Measurements from ENCODE around the gene RPH3AL. TPM values are rescaled to one million over a fixed set of nuclear protein-coding genes. Genes with fewer than 3 reads are reported as not detected.

Gene RPH3AL
- total and polyA plus RNA-seq, 2 donors = 2.6 to 3.2 TPM

DNA sequence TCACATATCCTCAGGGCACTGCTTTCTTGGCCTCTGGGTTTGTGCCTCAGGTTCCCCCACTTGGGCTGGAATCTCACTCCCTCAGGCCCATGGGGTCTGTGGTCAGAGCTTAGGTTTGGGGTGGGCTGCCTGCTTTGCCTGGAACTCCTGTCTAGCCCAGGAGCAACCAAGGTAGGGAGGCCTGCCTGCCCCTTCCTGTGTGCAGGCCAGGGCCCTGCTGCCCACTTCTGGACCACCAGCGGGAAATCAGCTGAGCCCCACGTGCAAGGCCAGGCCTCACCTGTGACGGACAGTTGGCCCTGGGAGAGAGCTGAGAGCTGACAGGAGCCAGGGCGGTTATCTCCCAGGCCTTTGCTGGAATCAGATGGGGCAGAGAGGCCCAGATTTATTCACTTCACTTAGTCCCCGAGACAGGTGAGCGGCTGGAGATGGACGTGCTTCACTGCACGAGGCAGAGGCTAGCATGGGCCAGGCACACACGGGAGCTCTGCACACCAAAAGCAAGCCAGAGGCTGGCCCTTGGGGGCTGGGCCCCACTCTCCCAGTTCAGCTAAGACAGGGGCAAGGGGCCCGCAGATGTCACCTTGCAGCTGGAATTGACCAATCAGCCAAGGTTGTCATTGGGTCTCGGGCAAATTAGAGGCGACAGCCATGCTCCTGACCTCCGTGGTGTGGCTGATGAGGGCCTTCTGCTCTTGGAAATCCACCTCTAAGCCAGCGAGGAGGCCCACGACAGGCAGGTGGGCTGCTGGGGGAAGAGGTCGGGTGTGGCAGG is 121.2 kb downstream of the RPH3AL start:
- no peaks in the 10 kb centered on the region for H3K36me3 ChIP-seq (ENCODE audit: control insufficient read depth in 2 of 2, insufficient read depth in 2 of 2, low read length in 1 of 2)
- DNase-seq (ENCODE audit: low read depth in 6 of 9, low spot score in 9 of 9) = no peak
- no peak overlapping the region for H3K4me3 ChIP-seq (ENCODE audit: low read length in 2 of 2)
- no peaks in the 10 kb centered on the region for H3K4me1 ChIP-seq (ENCODE audit: control insufficient read depth in 2 of 2, insufficient read depth in 2 of 2, low read length in 2 of 2)
- peaks cover 2 to 25% of the 10 kb centered on the region in 2 donors for H3K27me3 ChIP-seq (ENCODE audit: control insufficient read depth in 2 of 2, insufficient read depth in 1 of 2, low read length in 1 of 2)
- 86% methylated on average over 16 of the region's 16 CpGs for WGBS
- no peak overlapping the region for H3K27ac ChIP-seq (ENCODE audit: low read depth in 1 of 2, low read length in 1 of 2)
- H3K9me3 ChIP-seq (ENCODE audit: control insufficient read depth in 2 of 2, insufficient read depth in 1 of 2, low read length in 1 of 2) = peaks cover 0 to 5% of the 10 kb centered on the region in 2 donors

GRCh38 chr17:230395-230770 is 122.2 kb downstream of the RPH3AL start:
- no peak for DNase-seq (ENCODE audit: low read depth in 6 of 9, low spot score in 9 of 9)

GRCh38 chr17:229709-230394 is 122.8 kb downstream of the RPH3AL start:
- Histone ChIP-seq H3K36me3 (ENCODE audit: control insufficient read depth in 2 of 2, insufficient read depth in 2 of 2, low read length in 1 of 2) (no peaks in the 10 kb centered on the region), H3K27me3 (ENCODE audit: control insufficient read depth in 2 of 2, insufficient read depth in 1 of 2, low read length in 1 of 2) (peaks cover 2 to 19% of the 10 kb centered on the region in 2 donors), H3K9me3 (ENCODE audit: control insufficient read depth in 2 of 2, insufficient read depth in 1 of 2, low read length in 1 of 2) (peaks cover 0 to 5% of the 10 kb centered on the region in 2 donors), H3K27ac (ENCODE audit: low read depth in 1 of 2, low read length in 1 of 2) (no peak overlapping the region), H3K4me3 (ENCODE audit: low read length in 2 of 2) (no peak overlapping the region), H3K4me1 (ENCODE audit: control insufficient read depth in 2 of 2, insufficient read depth in 2 of 2, low read length in 2 of 2) (no peaks in the 10 kb centered on the region)
- 94% methylated on average over 15 of the region's 15 CpGs for WGBS
- DNase-seq (ENCODE audit: low read depth in 6 of 9, low spot score in 9 of 9) = no peak

More at GRCh38 chr17:230395-230770, 122.2 kb downstream of the RPH3AL start:
- H3K27ac ChIP-seq (ENCODE audit: low read depth in 1 of 2, low read length in 1 of 2) = no peak overlapping the region
- WGBS = 92% methylated on average over 7 of the region's 7 CpGs
- H3K27me3 ChIP-seq (ENCODE audit: control insufficient read depth in 2 of 2, insufficient read depth in 1 of 2, low read length in 1 of 2) = peaks cover 2 to 24% of the 10 kb centered on the region in 2 donors
- H3K36me3 ChIP-seq (ENCODE audit: control insufficient read depth in 2 of 2, insufficient read depth in 2 of 2, low read length in 1 of 2) = no peaks in the 10 kb centered on the region
- H3K9me3 ChIP-seq (ENCODE audit: control insufficient read depth in 2 of 2, insufficient read depth in 1 of 2, low read length in 1 of 2) = peaks cover 0 to 5% of the 10 kb centered on the region in 2 donors
- no peak overlapping the region for H3K4me3 ChIP-seq (ENCODE audit: low read length in 2 of 2)
- H3K4me1 ChIP-seq (ENCODE audit: control insufficient read depth in 2 of 2, insufficient read depth in 2 of 2, low read length in 2 of 2) = no peaks in the 10 kb centered on the region

GRCh38 chr17:228951-229708 is 123.5 kb downstream of the RPH3AL start:
- Histone ChIP-seq H3K4me3 (ENCODE audit: low read length in 2 of 2) (no peak overlapping the region), H3K36me3 (ENCODE audit: control insufficient read depth in 2 of 2, insufficient read depth in 2 of 2, low read length in 1 of 2) (no peaks in the 10 kb centered on the region), H3K27me3 (ENCODE audit: control insufficient read depth in 2 of 2, insufficient read depth in 1 of 2, low read length in 1 of 2) (peaks cover 0 to 12% of the 10 kb centered on the region in 2 donors), H3K4me1 (ENCODE audit: control insufficient read depth in 2 of 2, insufficient read depth in 2 of 2, low read length in 2 of 2) (no peaks in the 10 kb centered on the region), H3K9me3 (ENCODE audit: control insufficient read depth in 2 of 2, insufficient read depth in 1 of 2, low read length in 1 of 2) (no peaks in the 10 kb centered on the region), H3K27ac (ENCODE audit: low read depth in 1 of 2, low read length in 1 of 2) (no peak overlapping the region)
- DNase-seq (ENCODE audit: low read depth in 6 of 9, low spot score in 9 of 9) = no peak
- 80% methylated on average over 8 of the region's 8 CpGs for WGBS

DNA sequence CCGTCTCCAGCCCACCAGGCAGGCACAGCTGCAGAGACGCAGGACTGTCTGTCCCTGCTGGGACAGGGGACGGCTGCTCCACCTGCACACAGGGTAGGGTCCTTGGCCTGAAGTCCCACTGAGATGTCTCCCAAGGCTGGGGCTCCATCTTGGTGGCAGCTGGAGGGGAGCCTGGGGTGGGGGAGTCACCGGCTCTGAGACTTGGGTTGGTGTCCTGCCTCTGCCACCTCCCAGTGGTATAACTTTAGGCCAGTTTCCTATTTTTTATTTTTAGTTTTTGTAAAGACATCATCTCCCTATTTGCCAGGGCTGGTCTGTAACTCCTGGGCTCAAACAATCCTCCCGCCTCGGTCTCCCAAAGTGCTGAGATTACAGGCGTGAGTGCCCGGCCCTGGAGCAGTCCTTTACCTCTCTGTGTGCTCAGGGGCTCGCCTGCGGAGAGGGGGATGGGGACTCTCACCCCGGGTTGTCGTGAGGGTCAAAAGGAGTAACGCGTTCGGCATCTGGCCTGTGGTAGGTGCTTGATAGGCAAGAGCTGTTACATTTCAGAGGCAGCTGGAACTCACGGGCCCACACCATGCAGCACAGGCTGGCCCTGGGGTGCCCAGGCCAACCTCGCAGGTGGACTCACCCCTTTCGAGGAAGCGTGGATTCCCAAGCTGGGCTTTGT is 124.5 kb downstream of the RPH3AL start:
- Histone ChIP-seq H3K4me3 (ENCODE audit: low read length in 2 of 2) (no peak overlapping the region), H3K27ac (ENCODE audit: low read depth in 1 of 2, low read length in 1 of 2) (no peak overlapping the region), H3K36me3 (ENCODE audit: control insufficient read depth in 2 of 2, insufficient read depth in 2 of 2, low read length in 1 of 2) (no peaks in the 10 kb centered on the region), H3K27me3 (ENCODE audit: control insufficient read depth in 2 of 2, insufficient read depth in 1 of 2, low read length in 1 of 2) (peaks cover 0 to 5% of the 10 kb centered on the region in 2 donors), H3K4me1 (ENCODE audit: control insufficient read depth in 2 of 2, insufficient read depth in 2 of 2, low read length in 2 of 2) (no peaks in the 10 kb centered on the region), H3K9me3 (ENCODE audit: control insufficient read depth in 2 of 2, insufficient read depth in 1 of 2, low read length in 1 of 2) (no peaks in the 10 kb centered on the region)
- no peak for DNase-seq (ENCODE audit: low read depth in 6 of 9, low spot score in 9 of 9)
- WGBS = 86% methylated on average over 19 of the region's 19 CpGs

- H3K9me3 ChIP-seq (ENCODE audit: control insufficient read depth in 2 of 2, insufficient read depth in 1 of 2, low read length in 1 of 2) = no peaks in the 10 kb centered on the region
- no peaks in the 10 kb centered on the region for H3K4me1 ChIP-seq (ENCODE audit: control insufficient read depth in 2 of 2, insufficient read depth in 2 of 2, low read length in 2 of 2)
- DNase-seq (ENCODE audit: low read depth in 6 of 9, low spot score in 9 of 9) = no peak
- H3K4me3 ChIP-seq (ENCODE audit: low read length in 2 of 2) = no peak overlapping the region
- H3K36me3 ChIP-seq (ENCODE audit: control insufficient read depth in 2 of 2, insufficient read depth in 2 of 2, low read length in 1 of 2) = no peaks in the 10 kb centered on the region
- WGBS = 84% methylated on average over 15 of the region's 15 CpGs
- H3K27me3 ChIP-seq (ENCODE audit: control insufficient read depth in 2 of 2, insufficient read depth in 1 of 2, low read length in 1 of 2) = peaks cover 0 to 3% of the 10 kb centered on the region in 2 donors
- H3K27ac ChIP-seq (ENCODE audit: low read depth in 1 of 2, low read length in 1 of 2) = no peak overlapping the region
These were observed 125.3 kb downstream of the RPH3AL start for GRCh38 chr17:227078-227945.

DNA sequence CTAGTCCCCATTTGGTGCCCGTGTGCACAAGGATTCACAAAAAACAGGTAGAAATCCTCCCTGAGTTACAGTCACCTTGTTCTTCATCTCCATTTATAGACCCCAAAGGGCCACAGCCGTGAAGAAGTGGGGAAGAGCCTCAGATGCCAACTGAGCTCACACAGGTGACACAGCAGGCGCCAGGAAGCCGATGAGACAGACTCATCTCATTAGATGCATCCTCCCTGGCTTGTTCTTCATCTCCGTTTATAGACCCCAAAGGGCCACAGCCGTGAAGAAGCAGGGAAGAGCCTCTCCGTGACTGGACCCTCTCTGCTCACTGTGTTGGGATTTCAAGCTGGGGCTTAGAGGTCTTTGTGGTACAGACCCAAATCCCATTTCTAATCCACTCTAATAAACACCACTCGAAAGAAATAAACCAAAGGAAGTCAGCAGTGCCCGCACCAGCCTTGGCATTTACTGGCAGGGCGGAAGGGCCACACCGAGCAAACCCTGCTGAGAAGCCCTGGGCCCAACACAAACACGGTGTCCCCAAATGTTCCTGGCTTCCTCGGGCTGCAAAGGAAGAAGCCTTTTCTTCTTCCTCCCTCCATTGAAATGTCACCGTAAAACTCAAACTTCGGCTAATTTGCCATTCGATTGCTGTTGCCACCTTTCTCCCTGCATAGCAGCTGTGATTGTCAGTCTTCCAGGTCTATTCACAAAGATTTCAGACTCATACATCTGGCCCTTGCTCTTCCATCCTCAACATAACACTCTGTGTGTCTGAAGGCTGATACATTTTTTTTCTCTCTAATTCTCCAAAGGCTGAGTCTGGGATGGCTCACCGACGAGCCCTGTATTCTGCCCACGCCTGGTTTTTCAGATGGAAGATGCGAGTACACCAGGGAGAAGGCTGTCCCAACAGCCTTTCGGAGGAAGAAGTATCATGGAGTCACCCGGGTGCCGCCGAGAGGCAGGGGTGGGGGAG is 126.2 kb downstream of the RPH3AL start:
- no peak for DNase-seq (ENCODE audit: low read depth in 6 of 9, low spot score in 9 of 9)
- Histone ChIP-seq H3K9me3 (ENCODE audit: control insufficient read depth in 2 of 2, insufficient read depth in 1 of 2, low read length in 1 of 2) (no peaks in the 10 kb centered on the region), H3K4me1 (ENCODE audit: control insufficient read depth in 2 of 2, insufficient read depth in 2 of 2, low read length in 2 of 2) (no peaks in the 10 kb centered on the region), H3K27ac (ENCODE audit: low read depth in 1 of 2, low read length in 1 of 2) (no peak overlapping the region), H3K27me3 (ENCODE audit: control insufficient read depth in 2 of 2, insufficient read depth in 1 of 2, low read length in 1 of 2) (peaks cover 0 to under 1% of the 10 kb centered on the region in 2 donors), H3K4me3 (ENCODE audit: low read length in 2 of 2) (no peak overlapping the region), H3K36me3 (ENCODE audit: control insufficient read depth in 2 of 2, insufficient read depth in 2 of 2, low read length in 1 of 2) (no peaks in the 10 kb centered on the region)
- WGBS = 92% methylated on average over 24 of the region's 24 CpGs
